ENCODE results near the gene GLIS2. TPM values are rescaled to one million over a fixed set of nuclear protein-coding genes. Genes with fewer than 3 reads are reported as not detected.

The GLIS2 gene
- total and polyA plus RNA-seq, 3 donors from 2014 or later = 4.8 to 15.0 (median 6.7) TPM

DNA sequence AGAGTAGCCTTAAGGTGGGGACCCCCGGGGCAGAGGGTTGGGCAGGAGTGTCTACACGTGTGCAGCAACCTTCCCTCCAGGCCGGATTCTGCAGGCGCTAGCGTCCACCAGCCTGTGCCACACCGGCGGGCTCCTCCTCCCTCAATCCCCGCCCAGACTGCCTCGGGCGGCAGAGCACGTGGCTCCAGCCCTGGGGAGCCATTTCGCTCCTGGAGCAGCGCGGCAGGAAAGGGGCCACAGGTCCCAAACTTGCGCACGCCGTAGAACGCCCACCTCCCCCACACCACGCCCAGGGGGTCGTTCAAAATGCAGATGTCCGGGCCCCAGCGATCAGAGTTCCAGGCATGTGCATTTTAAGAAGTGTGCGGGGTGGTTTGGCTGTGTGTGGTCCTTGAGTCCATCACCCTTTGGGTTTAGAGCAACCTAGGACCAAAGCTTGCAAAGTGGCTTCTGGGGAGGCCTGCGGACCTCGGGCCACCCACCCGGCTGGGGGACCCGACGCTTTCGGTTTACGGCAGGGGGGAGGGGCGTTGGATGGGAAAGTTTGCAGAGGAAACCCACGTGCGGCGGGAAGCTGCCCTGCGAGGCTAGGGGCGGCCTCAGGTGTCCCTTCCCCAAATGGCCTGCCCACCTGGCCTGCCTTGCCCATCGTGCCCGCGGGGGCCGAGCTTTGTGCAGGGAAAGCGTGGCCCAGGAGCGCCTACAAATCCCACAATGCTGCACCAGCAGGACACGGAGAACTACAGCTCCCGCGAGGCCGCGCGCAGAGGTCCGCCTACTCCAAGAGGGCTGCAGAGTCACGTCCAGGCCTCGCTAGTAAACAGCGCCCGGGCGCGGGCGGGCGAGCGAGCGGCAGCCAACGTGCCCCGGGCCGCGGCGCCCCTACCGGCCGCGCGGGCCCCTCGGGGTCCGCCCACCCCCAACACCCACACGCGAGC, 44.4 kb upstream of the GLIS2 start:
- DNase-seq = peak; percentile 98
- Histone ChIP-seq H3K4me3 (peak overlapping the region; percentile 84 to 90), H3K9me3 (no peaks in the 10 kb centered on the region), H3K27me3 (no peaks in the 10 kb centered on the region), H3K36me3 (ENCODE audit: low read depth, missing control alignments) (no peaks in the 10 kb centered on the region), H3K27ac (peak overlapping the region; percentile 49 to 88), H3K4me1 (peaks cover 5% of the 10 kb centered on the region)
- TF ChIP-seq, protein P1, sequence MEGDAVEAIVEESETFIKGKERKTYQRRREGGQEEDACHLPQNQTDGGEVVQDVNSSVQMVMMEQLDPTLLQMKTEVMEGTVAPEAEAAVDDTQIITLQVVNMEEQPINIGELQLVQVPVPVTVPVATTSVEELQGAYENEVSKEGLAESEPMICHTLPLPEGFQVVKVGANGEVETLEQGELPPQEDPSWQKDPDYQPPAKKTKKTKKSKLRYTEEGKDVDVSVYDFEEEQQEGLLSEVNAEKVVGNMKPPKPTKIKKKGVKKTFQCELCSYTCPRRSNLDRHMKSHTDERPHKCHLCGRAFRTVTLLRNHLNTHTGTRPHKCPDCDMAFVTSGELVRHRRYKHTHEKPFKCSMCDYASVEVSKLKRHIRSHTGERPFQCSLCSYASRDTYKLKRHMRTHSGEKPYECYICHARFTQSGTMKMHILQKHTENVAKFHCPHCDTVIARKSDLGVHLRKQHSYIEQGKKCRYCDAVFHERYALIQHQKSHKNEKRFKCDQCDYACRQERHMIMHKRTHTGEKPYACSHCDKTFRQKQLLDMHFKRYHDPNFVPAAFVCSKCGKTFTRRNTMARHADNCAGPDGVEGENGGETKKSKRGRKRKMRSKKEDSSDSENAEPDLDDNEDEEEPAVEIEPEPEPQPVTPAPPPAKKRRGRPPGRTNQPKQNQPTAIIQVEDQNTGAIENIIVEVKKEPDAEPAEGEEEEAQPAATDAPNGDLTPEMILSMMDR (IDR thresholded peaks at IDR 0.05) = no peak
- intact Hi-C loops (cut with DNase I; ENCODE audit: low total_unique reads) = no loop called here
- 0% methylated on average over 1 to 70 of the region's 72 CpGs for WGBS, 2 donors

DNA sequence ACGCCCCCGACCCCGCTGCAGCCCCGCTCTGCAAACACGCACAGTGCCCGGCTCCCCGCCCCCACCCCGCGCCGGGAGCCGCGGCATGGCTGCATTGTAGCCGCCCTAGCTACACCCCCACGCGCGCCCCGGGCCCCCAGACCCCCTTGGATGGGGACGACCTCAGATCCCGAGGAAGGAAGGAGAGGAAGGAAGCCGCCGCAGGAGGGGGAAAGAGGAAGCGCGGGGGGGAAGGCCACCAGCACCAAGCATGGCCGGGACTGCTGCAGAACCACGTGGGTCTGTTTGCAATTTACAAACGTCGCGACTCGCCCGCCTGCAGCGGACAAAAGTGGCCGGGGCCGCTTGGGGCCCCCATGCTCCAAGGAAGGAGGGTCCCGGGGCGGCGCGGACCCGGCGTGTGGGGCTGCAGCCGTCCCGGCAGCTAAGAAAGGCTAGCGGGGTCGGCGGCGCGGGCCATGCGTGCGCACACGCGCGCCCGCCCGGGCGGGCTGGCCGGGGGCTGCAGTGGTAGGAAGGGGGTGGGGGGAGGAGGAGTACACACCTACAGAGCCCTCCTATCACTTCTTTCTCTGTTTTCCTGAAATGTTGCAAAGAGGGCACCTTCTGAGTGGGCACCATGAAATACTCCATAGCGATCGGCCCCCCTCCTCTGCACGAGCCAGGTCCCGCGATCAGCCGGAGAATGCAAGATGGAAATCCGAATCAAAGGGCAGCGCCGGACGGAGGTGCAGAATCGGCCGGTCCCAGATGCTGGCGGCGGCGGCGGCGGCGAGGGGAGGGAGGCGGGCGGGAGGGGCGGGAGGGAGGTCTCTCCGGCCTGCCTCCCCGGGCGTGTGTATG, 43.5 kb upstream of the GLIS2 start:
- peak; percentile 59 for DNase-seq

DNA sequence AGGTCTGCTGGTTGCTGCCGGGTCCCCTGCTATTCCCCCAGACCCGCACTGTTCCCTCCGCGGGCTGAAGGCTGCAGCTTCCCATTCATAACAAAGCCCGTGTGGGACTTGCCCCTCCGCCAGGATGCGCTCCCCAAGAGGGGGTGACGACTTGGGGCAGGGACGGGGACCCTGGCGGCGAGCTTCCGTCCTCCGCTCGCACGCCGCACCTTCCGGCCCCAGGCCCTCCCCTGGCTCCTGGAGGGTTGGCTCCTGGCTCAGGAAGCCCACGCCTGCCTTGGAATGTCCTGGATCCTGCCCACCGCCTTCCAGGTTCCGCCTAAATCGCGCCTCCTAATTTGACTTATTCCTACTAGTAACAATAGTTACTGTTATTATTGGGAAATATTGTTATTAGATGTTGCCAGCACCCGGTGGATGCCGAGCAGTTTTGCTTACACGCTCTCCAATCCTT, 42.0 kb upstream of the GLIS2 start:
- peak overlapping the region; percentile 84 to 90 for H3K4me3 ChIP-seq
- DNase-seq = peak; percentile 34
- intact Hi-C loops (cut with DNase I; ENCODE audit: low total_unique reads) = no loop called here
- H3K27ac ChIP-seq = peak overlapping the region; percentile 81 to 88
- H3K4me1 ChIP-seq = peaks cover 5% of the 10 kb centered on the region
- no peaks in the 10 kb centered on the region for H3K36me3 ChIP-seq (ENCODE audit: low read depth, missing control alignments)
- TF ChIP-seq, protein P1 (IDR thresholded peaks at IDR 0.05) = peak in 1 of 3 experiments; percentile 30
- TF ChIP-seq POLR2A (IDR thresholded peaks at IDR 0.05) = no peak
- no peaks in the 10 kb centered on the region for H3K27me3 ChIP-seq
- no peaks in the 10 kb centered on the region for H3K9me3 ChIP-seq
- 1% methylated on average over 19 to 22 of the region's 25 CpGs for WGBS, 2 donors

More for the DNA sequence above, 43.5 kb upstream of the GLIS2 start:
- TF ChIP-seq, protein P1 (IDR thresholded peaks at IDR 0.05) = no peak
- TF ChIP-seq POLR2A (IDR thresholded peaks at IDR 0.05) = no peak
- Histone ChIP-seq H3K9me3 (no peaks in the 10 kb centered on the region), H3K36me3 (ENCODE audit: low read depth, missing control alignments) (no peaks in the 10 kb centered on the region), H3K27ac (peak overlapping the region; percentile 70 to 88), H3K4me1 (peaks cover 5% of the 10 kb centered on the region), H3K27me3 (no peaks in the 10 kb centered on the region), H3K4me3 (peak overlapping the region; percentile 84 to 90)
- WGBS, 2 donors = 1% methylated on average over 11 to 64 of the region's 79 CpGs
- intact Hi-C loops (cut with DNase I; ENCODE audit: low total_unique reads) = no loop called here

DNA sequence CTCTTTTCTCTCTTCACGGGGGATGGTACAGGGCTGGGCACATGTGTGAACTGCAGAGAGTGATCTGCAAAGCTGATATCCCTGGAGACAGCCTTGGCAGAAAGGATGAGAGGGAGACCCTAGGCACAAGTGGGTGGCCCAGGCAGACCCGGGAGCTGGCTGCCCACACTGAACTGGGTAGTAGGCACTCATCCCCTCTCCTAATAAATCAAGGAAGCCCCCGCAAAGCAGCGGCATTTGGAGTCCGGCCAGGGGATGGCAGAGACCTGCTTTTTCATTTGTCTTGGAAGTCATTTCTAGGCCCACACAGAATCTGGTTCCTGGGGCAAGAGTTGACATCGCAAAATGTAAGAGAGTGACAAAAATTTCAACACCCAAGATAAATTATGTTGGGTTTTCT, 40.0 kb upstream of the GLIS2 start:
- intact Hi-C loops (cut with DNase I; ENCODE audit: low total_unique reads) = no loop called here

More for the DNA sequence above, 40.0 kb upstream of the GLIS2 start:
- no peak for DNase-seq
- Histone ChIP-seq H3K4me3 (no peak overlapping the region), H3K4me1 (peaks cover 2% of the 10 kb centered on the region), H3K27me3 (no peaks in the 10 kb centered on the region), H3K36me3 (ENCODE audit: low read depth, missing control alignments) (no peaks in the 10 kb centered on the region), H3K27ac (no peak overlapping the region), H3K9me3 (no peaks in the 10 kb centered on the region)
- WGBS, 2 donors = 83 to 88% methylated on average over 6 of the region's 6 CpGs
- TF ChIP-seq, protein P1 (IDR thresholded peaks at IDR 0.05) = no peak
- no peak for TF ChIP-seq POLR2A (IDR thresholded peaks at IDR 0.05)

All from testis (tissue), 3 donors.